ENCODE data around the gene MUC21. TPM values are rescaled to one million over a fixed set of nuclear protein-coding genes. Genes with fewer than 3 reads are reported as not detected.

The MUC21 gene
- total and polyA plus RNA-seq, 12 donors: 0.09 TPM; not detected in 11

- WGBS, 2 donors: 81 to 85% methylated on average over 5 of the region's 5 CpGs
- peaks cover 0 to 12% (median 6%) of the 10 kb centered on the region in 9 donors for H3K4me1 ChIP-seq
- H3K4me3 ChIP-seq: no peak overlapping the region
- DNase-seq: no peak
- TF ChIP-seq, protein P1, sequence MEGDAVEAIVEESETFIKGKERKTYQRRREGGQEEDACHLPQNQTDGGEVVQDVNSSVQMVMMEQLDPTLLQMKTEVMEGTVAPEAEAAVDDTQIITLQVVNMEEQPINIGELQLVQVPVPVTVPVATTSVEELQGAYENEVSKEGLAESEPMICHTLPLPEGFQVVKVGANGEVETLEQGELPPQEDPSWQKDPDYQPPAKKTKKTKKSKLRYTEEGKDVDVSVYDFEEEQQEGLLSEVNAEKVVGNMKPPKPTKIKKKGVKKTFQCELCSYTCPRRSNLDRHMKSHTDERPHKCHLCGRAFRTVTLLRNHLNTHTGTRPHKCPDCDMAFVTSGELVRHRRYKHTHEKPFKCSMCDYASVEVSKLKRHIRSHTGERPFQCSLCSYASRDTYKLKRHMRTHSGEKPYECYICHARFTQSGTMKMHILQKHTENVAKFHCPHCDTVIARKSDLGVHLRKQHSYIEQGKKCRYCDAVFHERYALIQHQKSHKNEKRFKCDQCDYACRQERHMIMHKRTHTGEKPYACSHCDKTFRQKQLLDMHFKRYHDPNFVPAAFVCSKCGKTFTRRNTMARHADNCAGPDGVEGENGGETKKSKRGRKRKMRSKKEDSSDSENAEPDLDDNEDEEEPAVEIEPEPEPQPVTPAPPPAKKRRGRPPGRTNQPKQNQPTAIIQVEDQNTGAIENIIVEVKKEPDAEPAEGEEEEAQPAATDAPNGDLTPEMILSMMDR (IDR thresholded peaks at IDR 0.05): no peak
- H3K36me3 ChIP-seq: no peaks in the 10 kb centered on the region
- no peak for ATAC-seq
- intact Hi-C loops (cut with DNase I): no loop called here
- H3K27ac ChIP-seq: no peak overlapping the region
- peaks cover 0 to 11% (median 0%) of the 10 kb centered on the region in 7 donors for H3K27me3 ChIP-seq
- H3K9me3 ChIP-seq: no peaks in the 10 kb centered on the region
Measured at GRCh38 chr6:30985490-30985889, 2.0 kb downstream of the MUC21 start.

DNA sequence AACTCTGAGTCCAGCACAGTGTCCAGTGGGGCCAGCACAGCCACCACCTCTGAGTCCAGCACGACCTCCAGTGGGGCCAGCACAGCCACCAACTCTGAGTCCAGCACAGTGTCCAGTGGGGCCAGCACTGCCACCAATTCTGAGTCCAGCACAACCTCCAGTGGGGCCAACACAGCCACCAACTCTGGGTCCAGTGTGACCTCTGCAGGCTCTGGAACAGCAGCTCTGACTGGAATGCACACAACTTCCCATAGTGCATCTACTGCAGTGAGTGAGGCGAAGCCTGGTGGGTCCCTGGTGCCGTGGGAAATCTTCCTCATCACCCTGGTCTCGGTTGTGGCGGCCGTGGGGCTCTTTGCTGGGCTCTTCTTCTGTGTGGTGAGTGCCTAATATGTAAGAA, 3.8 kb downstream of the MUC21 start:
- TF ChIP-seq, protein P1 (IDR thresholded peaks at IDR 0.05): no peak
- Histone ChIP-seq H3K27ac (no peak overlapping the region), H3K9me3 (no peaks in the 10 kb centered on the region), H3K4me3 (no peak overlapping the region), H3K4me1 (peaks cover 0 to 6% (median under 1%) of the 10 kb centered on the region in 9 donors), H3K27me3 (peaks cover 0 to 4% (median 0%) of the 10 kb centered on the region in 7 donors), H3K36me3 (no peaks in the 10 kb centered on the region)
- 92% methylated on average over 6 of the region's 6 CpGs for WGBS, 2 donors
- DNase-seq: no peak
- intact Hi-C loops (cut with DNase I): no loop called here
- no peak for ATAC-seq

GRCh38 chr6:30988209-30988825, 4.8 kb downstream of the MUC21 start:
- TF ChIP-seq, protein P1 (IDR thresholded peaks at IDR 0.05): no peak
- Histone ChIP-seq H3K4me1 (no peaks in the 10 kb centered on the region), H3K9me3 (no peaks in the 10 kb centered on the region), H3K27me3 (peaks cover 0 to 1% (median 0%) of the 10 kb centered on the region in 7 donors), H3K36me3 (no peaks in the 10 kb centered on the region), H3K4me3 (no peak overlapping the region), H3K27ac (no peak overlapping the region)
- DNase-seq: no peak
- intact Hi-C loops (cut with DNase I): no loop called here
- no peak for ATAC-seq
- WGBS, 2 donors: 63 to 64% methylated on average over 9 of the region's 9 CpGs

GRCh38 chr6:30990422-30991086, 7.0 kb downstream of the MUC21 start:
- no peaks in the 10 kb centered on the region for H3K4me1 ChIP-seq
- TF ChIP-seq, protein P1 (IDR thresholded peaks at IDR 0.05): no peak
- no peaks in the 10 kb centered on the region for H3K36me3 ChIP-seq
- H3K27me3 ChIP-seq: no peaks in the 10 kb centered on the region
- H3K27ac ChIP-seq: no peak overlapping the region
- no peak for DNase-seq
- intact Hi-C loops (cut with DNase I): no loop called here
- no peak for ATAC-seq
- no peaks in the 10 kb centered on the region for H3K9me3 ChIP-seq
- 67 to 69% methylated on average over 8 of the region's 8 CpGs for WGBS, 2 donors
- no peak overlapping the region for H3K4me3 ChIP-seq
